ENCODE data around the gene PNPLA7. TPM values are rescaled to one million over a fixed set of nuclear protein-coding genes. Genes with fewer than 3 reads are reported as not detected.

The PNPLA7 gene
- total RNA-seq, 1 experiment from 2014 or later, result 0.77 TPM

DNA sequence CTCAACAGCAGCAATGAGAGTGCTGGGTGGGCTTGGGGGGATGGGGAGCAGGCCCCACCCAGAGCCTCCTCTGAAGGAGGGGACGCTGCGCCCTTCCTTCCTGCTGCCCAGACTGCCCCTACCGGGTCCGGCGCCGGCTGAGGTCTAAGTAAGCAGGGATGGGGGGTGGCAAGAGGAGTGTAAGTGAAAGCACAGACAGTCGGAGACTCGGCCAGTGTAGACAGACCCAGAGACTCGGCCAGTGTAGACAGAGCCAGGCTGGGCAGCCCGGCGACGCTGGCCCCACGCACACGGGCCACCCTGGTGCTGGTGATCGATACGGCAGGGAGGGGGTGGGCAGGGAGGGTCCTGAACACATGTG is 101.6 kb downstream of the PNPLA7 start:
- Histone ChIP-seq H3F3A (ENCODE audit: low read length, unreplicated experiment) (no peaks in the 10 kb centered on the region), H3K4me2 (ENCODE audit: low read length) (no peak overlapping the region), H3K27me3 (ENCODE audit: low read length) (no peaks in the 10 kb centered on the region), H3K79me2 (ENCODE audit: low read length) (no peaks in the 10 kb centered on the region), H3K4me3 (ENCODE audit: low read length) (no peak overlapping the region), H4K20me1 (ENCODE audit: low read length) (no peaks in the 10 kb centered on the region), H3K9ac (ENCODE audit: low read length) (no peak overlapping the region), H3K9me3 (ENCODE audit: low read length) (no peaks in the 10 kb centered on the region), H3K4me1 (ENCODE audit: insufficient read depth, low read length) (peaks cover 7% of the 10 kb centered on the region; the same call in 1 of the 2 replicates), H2AFZ (ENCODE audit: low read length) (no peak overlapping the region), H3K36me3 (ENCODE audit: low read depth, low read length) (no peaks in the 10 kb centered on the region), H3K9me2 (replicated peaks; ENCODE audit: low read length) (no peaks in the 10 kb centered on the region), H3K27ac (ENCODE audit: low read length) (no peak overlapping the region)
- TF ChIP-seq EZH2phosphoT487 (IDR thresholded peaks at IDR 0.05; ENCODE audit: borderline replicate concordance, low read length) (no peak), EZH2 (IDR thresholded peaks at IDR 0.05; ENCODE audit: low read length, unreplicated experiment) (no peak)
- TF ChIP-seq, protein P1, sequence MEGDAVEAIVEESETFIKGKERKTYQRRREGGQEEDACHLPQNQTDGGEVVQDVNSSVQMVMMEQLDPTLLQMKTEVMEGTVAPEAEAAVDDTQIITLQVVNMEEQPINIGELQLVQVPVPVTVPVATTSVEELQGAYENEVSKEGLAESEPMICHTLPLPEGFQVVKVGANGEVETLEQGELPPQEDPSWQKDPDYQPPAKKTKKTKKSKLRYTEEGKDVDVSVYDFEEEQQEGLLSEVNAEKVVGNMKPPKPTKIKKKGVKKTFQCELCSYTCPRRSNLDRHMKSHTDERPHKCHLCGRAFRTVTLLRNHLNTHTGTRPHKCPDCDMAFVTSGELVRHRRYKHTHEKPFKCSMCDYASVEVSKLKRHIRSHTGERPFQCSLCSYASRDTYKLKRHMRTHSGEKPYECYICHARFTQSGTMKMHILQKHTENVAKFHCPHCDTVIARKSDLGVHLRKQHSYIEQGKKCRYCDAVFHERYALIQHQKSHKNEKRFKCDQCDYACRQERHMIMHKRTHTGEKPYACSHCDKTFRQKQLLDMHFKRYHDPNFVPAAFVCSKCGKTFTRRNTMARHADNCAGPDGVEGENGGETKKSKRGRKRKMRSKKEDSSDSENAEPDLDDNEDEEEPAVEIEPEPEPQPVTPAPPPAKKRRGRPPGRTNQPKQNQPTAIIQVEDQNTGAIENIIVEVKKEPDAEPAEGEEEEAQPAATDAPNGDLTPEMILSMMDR (conservative IDR thresholded peaks at IDR 0.05; ENCODE audit: low read depth, low read length), result no peak
- intact Hi-C loops (cut with micrococcal nuclease), result loop anchor here (5.0 kb wide), 1 partner anchor 161 kb away; no protein-coding TSS in a partner anchor
- ChIA-PET POLR2A (ENCODE audit: unreplicated experiment) (no interaction called here), CTCF (no interaction called here)
- BruUV-seq (replicated peaks), result no TSS peak
- ATAC-seq, result no peak
- no peak for DNase-seq

DNA sequence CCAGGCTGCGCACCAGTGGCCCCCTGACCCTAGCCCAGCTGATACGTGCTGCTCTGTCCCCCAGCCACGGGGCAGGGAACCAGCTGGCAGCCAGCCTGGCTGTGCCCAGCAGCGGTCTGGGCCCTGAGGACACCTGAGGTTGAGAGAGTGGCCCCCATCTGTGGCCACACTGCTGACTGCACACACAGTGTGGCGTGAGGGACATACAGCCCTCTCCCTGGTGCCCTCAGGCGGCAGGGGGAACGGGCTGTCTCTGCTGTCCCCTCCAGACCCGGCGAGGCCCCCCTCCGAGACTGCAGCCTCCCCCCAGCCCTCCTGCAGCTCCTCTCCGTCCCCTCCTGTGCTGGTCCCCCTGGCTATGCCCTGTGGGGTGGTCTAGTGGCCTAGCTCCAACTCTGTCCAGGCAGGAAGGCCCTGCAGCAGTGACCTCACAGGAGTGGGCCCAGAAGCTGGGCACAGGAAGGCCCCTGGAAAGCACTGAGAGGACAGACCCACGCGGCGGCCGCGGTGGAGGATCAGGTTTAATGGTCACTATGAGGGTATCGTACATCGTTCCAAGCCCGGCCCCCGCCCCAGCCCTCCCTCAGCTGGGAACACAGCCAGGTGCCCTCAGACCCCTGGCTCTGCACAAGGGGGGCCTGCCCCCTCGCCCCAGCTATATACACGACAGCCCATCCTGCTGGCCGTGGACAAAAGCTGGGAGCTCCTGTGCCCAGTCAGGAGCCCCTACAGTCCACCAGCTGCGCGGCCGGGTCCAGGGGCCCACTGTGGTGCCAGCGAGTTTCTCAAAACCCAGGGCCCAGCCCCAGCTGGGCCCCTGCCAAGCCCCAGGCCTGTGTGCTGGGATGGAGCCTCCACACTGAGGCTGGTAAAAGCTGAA is 102.2 kb downstream of the PNPLA7 start:
- Histone ChIP-seq H4K20me1 (ENCODE audit: low read length) (no peaks in the 10 kb centered on the region), H3K79me2 (ENCODE audit: low read length) (no peaks in the 10 kb centered on the region), H2AFZ (ENCODE audit: low read length) (no peak overlapping the region), H3K27ac (ENCODE audit: low read length) (no peak overlapping the region), H3K9me2 (replicated peaks; ENCODE audit: low read length) (no peaks in the 10 kb centered on the region), H3K4me1 (ENCODE audit: insufficient read depth, low read length) (peaks cover 7% of the 10 kb centered on the region; the same call in 1 of the 2 replicates), H3K9ac (ENCODE audit: low read length) (no peak overlapping the region), H3K4me2 (ENCODE audit: low read length) (no peak overlapping the region), H3K4me3 (ENCODE audit: low read length) (no peak overlapping the region), H3F3A (ENCODE audit: low read length, unreplicated experiment) (no peaks in the 10 kb centered on the region), H3K9me3 (ENCODE audit: low read length) (no peaks in the 10 kb centered on the region), H3K36me3 (ENCODE audit: low read depth, low read length) (no peaks in the 10 kb centered on the region), H3K27me3 (ENCODE audit: low read length) (no peaks in the 10 kb centered on the region)
- ATAC-seq (no peak), DNase-seq (no peak)
- intact Hi-C loops (cut with micrococcal nuclease), result loop anchor here (5.0 kb wide), 1 partner anchor 161 kb away; no protein-coding TSS in a partner anchor
- BruUV-seq (replicated peaks), result no TSS peak
- no peak for TF ChIP-seq EZH2phosphoT487 (IDR thresholded peaks at IDR 0.05; ENCODE audit: borderline replicate concordance, low read length)
- no peak for TF ChIP-seq EZH2 (IDR thresholded peaks at IDR 0.05; ENCODE audit: low read length, unreplicated experiment)
- TF ChIP-seq, protein P1 (conservative IDR thresholded peaks at IDR 0.05; ENCODE audit: low read depth, low read length), result no peak
- ChIA-PET POLR2A (ENCODE audit: unreplicated experiment) (no interaction called here), CTCF (interaction anchor here (0.6 kb wide), 1 partner anchor 25 kb away, joined by 3 read pairs; the partner anchor contains the start of gene EXD3)
